SK-N-MC (cell line): ENCODE measurements around the gene PPP1R2B.

Source experiments
- EZH2 ChIP-seq: fragments of 200-600 bp; sonication (generic); IDR thresholded peaks from one replicate; pipeline ENCODE4 v1.6.1; 2017; ENCODE audit warnings: antibody characterized with exemption
- FOXP2 ChIP-seq: optimal IDR thresholded peaks from 2 replicates; pipeline ENCODE3; 2011; ENCODE audit warnings: mild to moderate bottlenecking, moderate library complexity; ENCODE audit not compliant: insufficient read depth; ENCODE audit errors: extremely low read length, control extremely low read depth
- POLR2AphosphoS5 ChIP-seq: IDR thresholded peaks from 2 replicates; pipeline ENCODE4 v1.6.1; 2012; ENCODE audit warnings: mild to moderate bottlenecking, low read depth, low read length, borderline replicate concordance

- TF ChIP-seq EZH2 = no peak
- no peak for TF ChIP-seq POLR2AphosphoS5
- no peak for TF ChIP-seq FOXP2
These were observed 25.9 kb upstream of the PPP1R2B start for GRCh38 chr5:156824241-156824640.
